ENCODE measurements around the gene ATRNL1. TPM values are rescaled to one million over a fixed set of nuclear protein-coding genes. Genes with fewer than 3 reads are reported as not detected.

Gene ATRNL1
- total RNA-seq, 1 experiment from 2014 or later, result 8.8 TPM

DNA sequence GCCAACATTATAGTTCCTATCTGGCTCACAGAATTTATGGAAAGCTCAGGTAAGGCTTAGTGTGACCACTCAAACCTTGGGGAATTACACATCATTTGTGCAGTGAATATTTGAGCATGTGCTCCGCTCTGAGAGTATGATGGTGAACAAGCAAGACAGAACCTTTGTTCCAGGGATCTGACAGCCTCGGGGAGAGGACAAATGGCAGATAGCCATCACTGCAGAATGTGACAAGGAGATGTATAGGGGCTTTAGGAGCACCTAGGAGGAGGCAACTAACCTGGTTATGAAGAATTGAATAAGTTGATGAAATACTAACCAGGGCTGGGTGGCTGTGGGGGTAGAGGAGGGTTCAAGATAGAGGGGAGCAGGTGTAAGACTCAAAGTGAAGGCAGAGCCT is 889.4 kb downstream of the ATRNL1 start:
- intact Hi-C loops (cut with micrococcal nuclease; ENCODE audit: unreplicated experiment), result no loop called here
- H3K4me3 Mint-ChIP-seq (ENCODE audit: low read depth, unreplicated experiment), result no peak overlapping the region
- H3K4me1 Mint-ChIP-seq (ENCODE audit: low read depth, unreplicated experiment), result no peaks in the 10 kb centered on the region
- DNase-seq, result no peak
- H3K27me3 Mint-ChIP-seq (ENCODE audit: unreplicated experiment), result no peaks in the 10 kb centered on the region
- peaks cover 8% of the 10 kb centered on the region for H3K9me3 Mint-ChIP-seq (ENCODE audit: low read depth, unreplicated experiment)
- H3K27ac Mint-ChIP-seq (ENCODE audit: unreplicated experiment), result no peak overlapping the region
- CTCF ChIA-PET, result no interaction called here
- TF ChIP-seq, protein P1, sequence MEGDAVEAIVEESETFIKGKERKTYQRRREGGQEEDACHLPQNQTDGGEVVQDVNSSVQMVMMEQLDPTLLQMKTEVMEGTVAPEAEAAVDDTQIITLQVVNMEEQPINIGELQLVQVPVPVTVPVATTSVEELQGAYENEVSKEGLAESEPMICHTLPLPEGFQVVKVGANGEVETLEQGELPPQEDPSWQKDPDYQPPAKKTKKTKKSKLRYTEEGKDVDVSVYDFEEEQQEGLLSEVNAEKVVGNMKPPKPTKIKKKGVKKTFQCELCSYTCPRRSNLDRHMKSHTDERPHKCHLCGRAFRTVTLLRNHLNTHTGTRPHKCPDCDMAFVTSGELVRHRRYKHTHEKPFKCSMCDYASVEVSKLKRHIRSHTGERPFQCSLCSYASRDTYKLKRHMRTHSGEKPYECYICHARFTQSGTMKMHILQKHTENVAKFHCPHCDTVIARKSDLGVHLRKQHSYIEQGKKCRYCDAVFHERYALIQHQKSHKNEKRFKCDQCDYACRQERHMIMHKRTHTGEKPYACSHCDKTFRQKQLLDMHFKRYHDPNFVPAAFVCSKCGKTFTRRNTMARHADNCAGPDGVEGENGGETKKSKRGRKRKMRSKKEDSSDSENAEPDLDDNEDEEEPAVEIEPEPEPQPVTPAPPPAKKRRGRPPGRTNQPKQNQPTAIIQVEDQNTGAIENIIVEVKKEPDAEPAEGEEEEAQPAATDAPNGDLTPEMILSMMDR (IDR thresholded peaks at IDR 0.05; ENCODE audit: unreplicated experiment), result no peak
- no TSS peak for BruUV-seq (replicated peaks)
- no peaks in the 10 kb centered on the region for H3K36me3 Mint-ChIP-seq (ENCODE audit: insufficient read depth, unreplicated experiment)

DNA sequence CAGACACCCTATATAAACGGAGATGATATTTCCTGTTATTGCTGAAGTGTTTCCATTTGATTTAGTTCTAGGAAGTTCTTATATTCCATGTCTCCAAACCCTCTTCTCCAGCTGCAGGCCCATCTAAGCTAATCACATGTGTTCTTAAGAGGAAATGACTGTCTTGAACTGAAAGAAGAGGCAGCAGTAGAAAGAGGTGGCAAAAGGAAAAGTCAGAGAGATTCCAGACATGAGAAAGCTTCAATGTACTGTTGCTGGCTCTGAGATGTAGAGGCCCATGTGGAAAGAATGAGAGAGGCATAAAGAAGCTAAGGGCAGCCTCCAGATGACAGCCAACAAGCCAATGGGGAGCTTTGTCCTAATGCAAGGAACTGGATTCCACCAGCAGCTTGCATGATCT is 892.6 kb downstream of the ATRNL1 start:
- Mint-ChIP-seq H3K27me3 (ENCODE audit: unreplicated experiment) (no peaks in the 10 kb centered on the region), H3K4me3 (ENCODE audit: low read depth, unreplicated experiment) (no peak overlapping the region), H3K27ac (ENCODE audit: unreplicated experiment) (no peak overlapping the region), H3K36me3 (ENCODE audit: insufficient read depth, unreplicated experiment) (no peaks in the 10 kb centered on the region), H3K9me3 (ENCODE audit: low read depth, unreplicated experiment) (peaks cover 8% of the 10 kb centered on the region), H3K4me1 (ENCODE audit: low read depth, unreplicated experiment) (no peaks in the 10 kb centered on the region)
- DNase-seq, result no peak
- BruUV-seq (replicated peaks), result no TSS peak
- TF ChIP-seq, protein P1 (IDR thresholded peaks at IDR 0.05; ENCODE audit: unreplicated experiment), result no peak
- CTCF ChIA-PET, result interaction anchor here (0.6 kb wide), 1 partner anchor 157 kb away, joined by 3 read pairs; no protein-coding TSS in a partner anchor
- intact Hi-C loops (cut with micrococcal nuclease; ENCODE audit: unreplicated experiment), result no loop called here

DNA sequence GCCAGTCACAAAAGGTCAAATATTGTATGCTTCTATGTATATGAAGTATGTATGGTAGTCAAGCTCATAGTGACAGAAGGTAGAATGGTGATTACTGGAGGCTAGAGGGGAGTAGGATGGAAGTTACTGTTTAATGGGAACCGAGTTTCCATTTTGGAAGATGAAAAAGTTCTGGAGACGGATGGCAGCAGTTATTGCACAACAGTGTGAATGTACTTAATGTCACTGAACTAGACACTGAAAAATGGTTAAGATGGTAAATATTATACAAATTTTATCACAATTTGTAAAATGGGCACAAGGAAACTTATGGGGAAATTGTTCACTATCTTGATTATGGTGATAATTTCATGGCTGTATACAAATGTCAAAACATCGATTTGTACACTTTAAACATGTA is 895.2 kb downstream of the ATRNL1 start:
- H3K27ac Mint-ChIP-seq (ENCODE audit: unreplicated experiment), result no peak overlapping the region
- TF ChIP-seq, protein P1 (IDR thresholded peaks at IDR 0.05; ENCODE audit: unreplicated experiment), result no peak
- H3K27me3 Mint-ChIP-seq (ENCODE audit: unreplicated experiment), result no peaks in the 10 kb centered on the region
- no peak overlapping the region for H3K4me3 Mint-ChIP-seq (ENCODE audit: low read depth, unreplicated experiment)
- CTCF ChIA-PET, result no interaction called here
- intact Hi-C loops (cut with micrococcal nuclease; ENCODE audit: unreplicated experiment), result no loop called here
- H3K36me3 Mint-ChIP-seq (ENCODE audit: insufficient read depth, unreplicated experiment), result no peaks in the 10 kb centered on the region
- no peaks in the 10 kb centered on the region for H3K4me1 Mint-ChIP-seq (ENCODE audit: low read depth, unreplicated experiment)
- no TSS peak for BruUV-seq (replicated peaks)
- DNase-seq, result no peak
- H3K9me3 Mint-ChIP-seq (ENCODE audit: low read depth, unreplicated experiment), result peaks cover 8% of the 10 kb centered on the region

DNA sequence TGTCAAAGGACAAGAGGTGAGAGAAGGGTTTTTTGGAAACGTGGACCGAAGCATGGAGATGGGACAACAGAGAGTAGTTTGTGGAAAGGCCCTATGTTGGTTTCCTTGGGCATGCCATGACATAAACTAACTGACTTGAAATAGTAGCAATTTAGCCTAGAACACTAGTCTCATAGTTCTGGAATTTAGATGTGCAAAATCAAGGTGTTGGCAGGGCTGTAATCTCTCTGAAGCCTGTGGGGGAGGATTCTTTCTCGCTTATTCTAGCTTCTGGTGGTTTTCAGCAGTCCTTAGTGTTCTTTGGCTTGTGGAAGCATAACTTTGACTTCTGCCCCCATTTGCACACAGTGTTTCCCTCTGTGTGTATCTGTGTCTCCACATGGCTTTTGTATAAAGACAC is 896.5 kb downstream of the ATRNL1 start:
- Mint-ChIP-seq H3K27ac (ENCODE audit: unreplicated experiment) (no peak overlapping the region), H3K36me3 (ENCODE audit: insufficient read depth, unreplicated experiment) (no peaks in the 10 kb centered on the region), H3K9me3 (ENCODE audit: low read depth, unreplicated experiment) (peaks cover 5% of the 10 kb centered on the region), H3K4me3 (ENCODE audit: low read depth, unreplicated experiment) (no peak overlapping the region), H3K4me1 (ENCODE audit: low read depth, unreplicated experiment) (no peaks in the 10 kb centered on the region), H3K27me3 (ENCODE audit: unreplicated experiment) (no peaks in the 10 kb centered on the region)
- intact Hi-C loops (cut with micrococcal nuclease; ENCODE audit: unreplicated experiment), result no loop called here
- no TSS peak for BruUV-seq (replicated peaks)
- CTCF ChIA-PET, result no interaction called here
- DNase-seq, result no peak
- TF ChIP-seq, protein P1 (IDR thresholded peaks at IDR 0.05; ENCODE audit: unreplicated experiment), result no peak

All from Calu3 (cell line).